Neuronal stem cell (in vitro differentiated cells): ENCODE data around the gene SUPT4H1.

Source experiments
- DNase-seq: peaks from one replicate; pipeline ENCODE4 v3.0.0-alpha.2; 2013; ENCODE audit warnings: low spot score
- H2AFZ ChIP-seq: one replicate; pipeline ENCODE4 v1.6.1; 2013; ENCODE audit warnings: mild to moderate bottlenecking, low read length, inconsistent platforms
- H2AK5ac ChIP-seq: 2 replicates; pipeline ENCODE4 v1.6.1; 2013; ENCODE audit warnings: low read depth, mild to moderate bottlenecking, inconsistent platforms, low read length, moderate library complexity, mixed read lengths
- H2BK120ac ChIP-seq: 2 replicates; pipeline ENCODE4 v1.6.1; 2013; ENCODE audit warnings: low read depth, mild to moderate bottlenecking, inconsistent platforms, low read length, moderate library complexity, mixed read lengths
- H2BK12ac ChIP-seq: one replicate; pipeline ENCODE4 v1.6.1; 2013; ENCODE audit warnings: low read length, inconsistent platforms
- H2BK15ac ChIP-seq: 2 replicates; pipeline ENCODE4 v1.6.1; 2013; ENCODE audit warnings: mild to moderate bottlenecking, low read length, inconsistent platforms, mixed read lengths
- H2BK5ac ChIP-seq: one replicate; pipeline ENCODE4 v1.6.1; 2013; ENCODE audit warnings: inconsistent platforms, mild to moderate bottlenecking, low read length, moderate library complexity
- H3K14ac ChIP-seq: one replicate; pipeline ENCODE4 v1.6.1; 2013; ENCODE audit warnings: low read length, inconsistent platforms
- H3K18ac ChIP-seq: 2 replicates; pipeline ENCODE4 v1.6.1; 2013; ENCODE audit warnings: low read length, inconsistent platforms
- H3K23ac ChIP-seq: 2 replicates; pipeline ENCODE4 v1.6.1; 2013; ENCODE audit warnings: low read depth, mild to moderate bottlenecking, mixed read lengths, low read length, inconsistent platforms; ENCODE audit not compliant: poor library complexity
- H3K27ac ChIP-seq: replicated peaks from 3 replicates; pipeline ENCODE4 v1.5.1; 2013; ENCODE audit warnings: low read length, inconsistent platforms
- H3K27me3 ChIP-seq, 3 experiments: 2 replicates each; pipeline ENCODE4 v1.6.1; 2013; ENCODE audit warnings: low read length in 3 of 3, mild to moderate bottlenecking in 2 of 3, inconsistent platforms in 1 of 3, low read depth in 1 of 3, mixed read lengths in 1 of 3, moderate library complexity in 1 of 3; ENCODE audit not compliant: control insufficient read depth in 3 of 3, insufficient read depth in 3 of 3
- H3K36me3 ChIP-seq, 2 donors: replicated peaks in 1 of 2; 2 replicates each; pipeline ENCODE4 v1.6.1; 2013; ENCODE audit warnings: low read length in 2 of 2; ENCODE audit not compliant: control insufficient read depth in 2 of 2, insufficient read depth in 2 of 2
- H3K4ac ChIP-seq: 2 replicates; pipeline ENCODE4 v1.6.1; 2013; ENCODE audit warnings: inconsistent platforms, mild to moderate bottlenecking, low read length, moderate library complexity
- H3K4me1 ChIP-seq, 2 donors: 1 replicate in 1 of 2; 2 replicates in 1 of 2; pipeline ENCODE4 v1.6.1; 2013; ENCODE audit warnings: low read length in 2 of 2, low read depth in 1 of 2; ENCODE audit not compliant: control insufficient read depth in 2 of 2, insufficient read depth in 1 of 2
- H3K4me2 ChIP-seq: one replicate; pipeline ENCODE4 v1.6.1; 2013; ENCODE audit warnings: mild to moderate bottlenecking, low read length, inconsistent platforms; ENCODE audit not compliant: insufficient read depth, poor library complexity, severe bottlenecking
- H3K4me3 ChIP-seq, 2 donors: 2 replicates each; pipeline ENCODE4 v1.5.1; 2013; ENCODE audit warnings: low read length in 2 of 2, mild to moderate bottlenecking in 2 of 2, inconsistent platforms in 1 of 2, moderate library complexity in 1 of 2
- H3K79me1 ChIP-seq: one replicate; pipeline ENCODE4 v1.6.1; 2013; ENCODE audit warnings: low read depth, mild to moderate bottlenecking, inconsistent platforms, low read length, moderate library complexity
- H3K9ac ChIP-seq: one replicate; pipeline ENCODE4 v1.6.1; 2013; ENCODE audit warnings: mild to moderate bottlenecking, low read depth, low read length, inconsistent platforms; ENCODE audit not compliant: poor library complexity
- H3K9me3 ChIP-seq, 2 donors: replicated peaks in 1 of 2; 2 replicates each; pipeline versions ENCODE3 to v1.6.1; 2013; ENCODE audit warnings: low read length in 2 of 2, mild to moderate bottlenecking in 2 of 2, inconsistent platforms in 1 of 2, low read depth in 1 of 2, mixed read lengths in 1 of 2, moderate library complexity in 1 of 2; ENCODE audit not compliant: control insufficient read depth in 2 of 2, insufficient read depth in 1 of 2
- H4K8ac ChIP-seq: one replicate; pipeline ENCODE4 v1.6.1; 2013; ENCODE audit warnings: low read depth, mild to moderate bottlenecking, inconsistent platforms, low read length, moderate library complexity
- H4K91ac ChIP-seq: one replicate; pipeline ENCODE4 v1.6.1; 2013; ENCODE audit warnings: low read length, low read depth, mild to moderate bottlenecking, inconsistent platforms; ENCODE audit not compliant: poor library complexity
- WGBS, 2 donors: extraction: QIAGEN DNeasy Blood & Tissue Kit; methylation state at CpG; one replicate each; pipeline ENCODE4 v1.1.7; 2013; ENCODE audit warnings: missing lambda C conversion rate in 2 of 2, mixed read lengths in 1 of 2; ENCODE audit not compliant: insufficient read length in 2 of 2, insufficient replicate concordance in 1 of 2; ENCODE audit errors: extremely low coverage in 2 of 2; 5-methylcytosine and 5-hydroxymethylcytosine counted together

SUPT4H1 gene

GRCh38 chr17:58358408-58359172, 6.6 kb upstream of the SUPT4H1 start:
- Histone ChIP-seq H3K9ac (peak overlapping the region; percentile 47), H2BK15ac (peak overlapping the region; percentile 35), H3K27me3 (no peaks in the 10 kb centered on the region), H2BK120ac (no peak overlapping the region), H2BK5ac (no peak overlapping the region), H3K18ac (peak overlapping the region; percentile 62), H3K4me1 (peaks cover 2% of the 10 kb centered on the region in 2 donors), H4K91ac (no peak overlapping the region), H3K23ac (no peak overlapping the region), H3K14ac (peak overlapping the region; percentile 14), H2AK5ac (peak overlapping the region; percentile 72), H3K4ac (no peak overlapping the region), H2AFZ (no peak overlapping the region), H3K27ac (no peak overlapping the region), H2BK12ac (no peak overlapping the region), H3K4me3 (no peak overlapping the region), H3K9me3 (no peaks in the 10 kb centered on the region), H3K36me3 (no peaks in the 10 kb centered on the region), H4K8ac (peak overlapping the region; percentile 99), H3K79me1 (no peaks in the 10 kb centered on the region), H3K4me2 (no peak overlapping the region)
- DNase-seq: no peak
- whole genome bisulfite sequencing, 2 donors: no CpG with 5 or more reads among the region's 16 CpGs

GRCh38 chr17:58357312-58358297, 5.6 kb upstream of the SUPT4H1 start:
- Histone ChIP-seq H3K9me3 (no peaks in the 10 kb centered on the region), H2BK5ac (no peak overlapping the region), H3K9ac (no peak overlapping the region), H3K36me3 (no peaks in the 10 kb centered on the region), H2BK12ac (no peak overlapping the region), H3K27me3 (no peaks in the 10 kb centered on the region), H4K8ac (no peak overlapping the region), H4K91ac (no peak overlapping the region), H3K4me3 (no peak overlapping the region), H2BK120ac (no peak overlapping the region), H2AK5ac (peak overlapping the region; percentile 72), H3K18ac (peak overlapping the region; percentile 13), H3K27ac (no peak overlapping the region), H3K4me1 (peaks cover 6 to 7% of the 10 kb centered on the region in 2 donors), H3K23ac (no peak overlapping the region), H2AFZ (no peak overlapping the region), H3K4me2 (no peak overlapping the region), H3K14ac (no peak overlapping the region), H2BK15ac (no peak overlapping the region), H3K79me1 (no peaks in the 10 kb centered on the region), H3K4ac (no peak overlapping the region)
- DNase-seq: no peak
- WGBS, 2 donors: no CpG with 5 or more reads among the region's 22 CpGs

- Histone ChIP-seq H4K91ac (no peak overlapping the region), H3K4me2 (no peak overlapping the region), H3K23ac (no peak overlapping the region), H2AK5ac (no peak overlapping the region), H3K14ac (no peak overlapping the region), H3K36me3 (no peaks in the 10 kb centered on the region), H3K4ac (no peak overlapping the region), H4K8ac (no peak overlapping the region), H3K9ac (no peak overlapping the region), H2AFZ (no peak overlapping the region), H2BK120ac (no peak overlapping the region), H3K18ac (no peak overlapping the region), H3K9me3 (no peaks in the 10 kb centered on the region), H3K4me1 (peaks cover 7 to 8% of the 10 kb centered on the region in 2 donors), H3K4me3 (no peak overlapping the region), H2BK5ac (no peak overlapping the region), H2BK12ac (no peak overlapping the region), H3K27me3 (no peaks in the 10 kb centered on the region), H3K79me1 (peaks cover 5% of the 10 kb centered on the region), H2BK15ac (no peak overlapping the region), H3K27ac (no peak overlapping the region)
- no peak for DNase-seq
- no CpG with 5 or more reads among the region's 1 CpG for WGBS, 2 donors
Measured at GRCh38 chr17:58356231-58356630, 4.2 kb upstream of the SUPT4H1 start.
